H9 (cell line): ENCODE measurements around the gene ABCC4. TPM values are rescaled to one million over a fixed set of nuclear protein-coding genes. Genes with fewer than 3 reads are reported as not detected.

Experiments used
- DNase-seq: peaks from one replicate; pipeline ENCODE4 v3.0.0-alpha.2; 2017
- H2AFZ ChIP-seq: one replicate; pipeline ENCODE4 v1.6.1; 2013; ENCODE audit warnings: mild to moderate bottlenecking, low read length, control low read depth, moderate library complexity
- H2AK5ac ChIP-seq: 2 replicates; pipeline ENCODE4 v1.6.1; 2013; ENCODE audit warnings: low read length, control low read depth, mixed read lengths; ENCODE audit not compliant: insufficient read length
- H2BK120ac ChIP-seq: one replicate; pipeline ENCODE4 v1.6.1; 2013; ENCODE audit warnings: low read depth, mild to moderate bottlenecking, low read length, control low read depth, inconsistent platforms; ENCODE audit not compliant: poor library complexity, severe bottlenecking
- H2BK12ac ChIP-seq: 2 replicates; pipeline ENCODE4 v1.6.1; 2013; ENCODE audit warnings: low read length, control low read depth, mixed read lengths, low read depth; ENCODE audit not compliant: insufficient read length
- H2BK15ac ChIP-seq: 2 replicates; pipeline ENCODE4 v1.6.1; 2013; ENCODE audit warnings: low read depth, low read length, control low read depth
- H2BK20ac ChIP-seq: one replicate; pipeline ENCODE4 v1.6.1; 2013; ENCODE audit warnings: low read depth, mild to moderate bottlenecking, low read length, control low read depth, inconsistent platforms; ENCODE audit not compliant: poor library complexity, severe bottlenecking
- H2BK5ac ChIP-seq: 2 replicates; pipeline ENCODE4 v1.6.1; 2013; ENCODE audit warnings: low read length, control low read depth, mixed read lengths; ENCODE audit not compliant: insufficient read length
- H3K14ac ChIP-seq: 2 replicates; pipeline ENCODE4 v1.6.1; 2013; ENCODE audit warnings: low read length, control low read depth; ENCODE audit not compliant: insufficient read depth
- H3K18ac ChIP-seq: 2 replicates; pipeline ENCODE4 v1.6.1; 2013; ENCODE audit warnings: low read depth, mild to moderate bottlenecking, mixed read lengths, low read length, control low read depth; ENCODE audit not compliant: insufficient read length
- H3K23ac ChIP-seq: 2 replicates; pipeline ENCODE4 v1.6.1; 2013; ENCODE audit warnings: low read length, control low read depth, mixed read lengths, low read depth; ENCODE audit not compliant: insufficient read length
- H3K23me2 ChIP-seq: 2 replicates; pipeline ENCODE4 v1.6.1; 2013; ENCODE audit warnings: low read depth, mild to moderate bottlenecking, mixed read lengths, low read length, control low read depth; ENCODE audit not compliant: insufficient read length, poor library complexity, severe bottlenecking
- H3K27ac ChIP-seq: 2 replicates; pipeline ENCODE4 v1.5.1; 2013; ENCODE audit warnings: low read length, control low read depth, mixed read lengths, low read depth; ENCODE audit not compliant: insufficient read length
- H3K27me3 ChIP-seq: 2 replicates; pipeline ENCODE4 v1.6.1; 2013; ENCODE audit warnings: low read length, control low read depth, inconsistent platforms; ENCODE audit not compliant: insufficient read depth
- H3K4ac ChIP-seq: 2 replicates; pipeline ENCODE4 v1.6.1; 2013; ENCODE audit warnings: low read depth, mild to moderate bottlenecking, control low read depth, inconsistent platforms, low read length, moderate library complexity
- H3K4me1 ChIP-seq: 2 replicates; pipeline ENCODE4 v1.6.1; 2013; ENCODE audit warnings: low read length, control low read depth, inconsistent platforms; ENCODE audit not compliant: insufficient read depth
- H3K4me2 ChIP-seq: 2 replicates; pipeline ENCODE4 v1.6.1; 2013; ENCODE audit warnings: low read length, control low read depth, mixed read lengths; ENCODE audit not compliant: insufficient read length, insufficient read depth
- H3K56ac ChIP-seq: 2 replicates; pipeline ENCODE4 v1.6.1; 2013; ENCODE audit warnings: low read depth, mild to moderate bottlenecking, mixed read lengths, low read length, control low read depth; ENCODE audit not compliant: insufficient read length
- H3K79me1 ChIP-seq: 2 replicates; pipeline ENCODE4 v1.6.1; 2013; ENCODE audit warnings: low read depth, mild to moderate bottlenecking, moderate library complexity, low read length, control low read depth, inconsistent platforms; ENCODE audit not compliant: insufficient read depth, poor library complexity, severe bottlenecking
- H3K79me2 ChIP-seq: 2 replicates; pipeline ENCODE4 v1.6.1; 2013; ENCODE audit warnings: low read length, control low read depth, inconsistent platforms; ENCODE audit not compliant: insufficient read depth
- H3K9ac ChIP-seq: 2 replicates; pipeline ENCODE4 v1.6.1; 2013; ENCODE audit warnings: low read length, control low read depth, mixed read lengths; ENCODE audit not compliant: insufficient read length; ENCODE audit errors: extremely low read depth
- H3K9me3 ChIP-seq: one replicate; pipeline ENCODE4 v1.6.1; 2013; ENCODE audit warnings: low read depth, low read length, inconsistent platforms; ENCODE audit not compliant: control insufficient read depth
- H3T11ph ChIP-seq: one replicate; pipeline ENCODE4 v1.6.1; 2013; ENCODE audit warnings: mild to moderate bottlenecking, low read length, control low read depth, inconsistent platforms
- H4K20me1 ChIP-seq: one replicate; pipeline ENCODE4 v1.6.1; 2013; ENCODE audit not compliant: control insufficient read depth, insufficient read length, insufficient read depth
- H4K5ac ChIP-seq: 2 replicates; pipeline ENCODE4 v1.6.1; 2013; ENCODE audit warnings: low read depth, mild to moderate bottlenecking, mixed read lengths, low read length, control low read depth; ENCODE audit not compliant: insufficient read length
- H4K8ac ChIP-seq: replicated peaks from 2 replicates; pipeline ENCODE4 v1.6.1; 2013; ENCODE audit warnings: low read length, control low read depth, mixed read lengths, low read depth; ENCODE audit not compliant: insufficient read length
- H4K91ac ChIP-seq: 2 replicates; pipeline ENCODE4 v1.6.1; 2013; ENCODE audit warnings: low read depth, mild to moderate bottlenecking, moderate library complexity, mixed read lengths, low read length, control low read depth; ENCODE audit not compliant: insufficient read length
- H3K27ac Mint-ChIP-seq, 3 experiments: 2 replicates in 2 of 3; 3 replicates in 1 of 3; pipeline ENCODE4 v1.8.0; 2020 to 2021; ENCODE audit warnings: mixed read lengths in 3 of 3, mild to moderate bottlenecking in 1 of 3, moderate library complexity in 1 of 3
- H3K27me3 Mint-ChIP-seq: 2 replicates; pipeline ENCODE4 v1.8.0; 2021; ENCODE audit warnings: low read depth, mild to moderate bottlenecking, moderate library complexity, mixed read lengths
- H3K36me3 Mint-ChIP-seq, 3 experiments: 2 replicates in 2 of 3; 3 replicates in 1 of 3; pipeline ENCODE4 v1.8.0; 2020 to 2021; ENCODE audit warnings: low read depth in 3 of 3, mixed read lengths in 3 of 3; ENCODE audit not compliant: insufficient read depth in 1 of 3
- H3K4me1 Mint-ChIP-seq, 2 experiments: 2 replicates each; pipeline ENCODE4 v1.8.0; 2020; ENCODE audit warnings: mixed read lengths in 2 of 2
- H3K4me3 Mint-ChIP-seq, 2 experiments: 2 replicates in 1 of 2; 3 replicates in 1 of 2; pipeline ENCODE4 v1.8.0; 2020 to 2021; ENCODE audit warnings: mild to moderate bottlenecking in 2 of 2, mixed read lengths in 2 of 2, moderate library complexity in 1 of 2
- H3K9me3 Mint-ChIP-seq, 2 experiments: 2 replicates in 1 of 2; 3 replicates in 1 of 2; pipeline ENCODE4 v1.8.0; 2020; ENCODE audit warnings: mild to moderate bottlenecking in 2 of 2, mixed read lengths in 2 of 2, moderate library complexity in 1 of 2
- WGBS: extraction: QIAGEN DNeasy Blood & Tissue Kit; methylation state at CpG from one replicate; pipeline ENCODE4 v1.1.7; 2013; ENCODE audit warnings: missing lambda C conversion rate, low lambda C conversion rate, mixed read lengths; ENCODE audit not compliant: insufficient read length; ENCODE audit errors: extremely low coverage; 5-methylcytosine and 5-hydroxymethylcytosine counted together
- total RNA-seq: library from RNA; stranded (reverse); gene quantifications from 2 replicates; pipeline ENCODE4 v1.2.1, GENCODE V29; 2021
- TF ChIP-seq, protein P1 (sequence below): fragments of 200-600 bp; sonication (generic); conservative IDR thresholded peaks from 3 replicates; pipeline ENCODE4 v1.8.0; 2021; ENCODE audit warnings: antibody characterized with exemption, mild to moderate bottlenecking

Gene ABCC4
- total RNA-seq, 1 experiment from 2014 or later, result 5.9 TPM

DNA sequence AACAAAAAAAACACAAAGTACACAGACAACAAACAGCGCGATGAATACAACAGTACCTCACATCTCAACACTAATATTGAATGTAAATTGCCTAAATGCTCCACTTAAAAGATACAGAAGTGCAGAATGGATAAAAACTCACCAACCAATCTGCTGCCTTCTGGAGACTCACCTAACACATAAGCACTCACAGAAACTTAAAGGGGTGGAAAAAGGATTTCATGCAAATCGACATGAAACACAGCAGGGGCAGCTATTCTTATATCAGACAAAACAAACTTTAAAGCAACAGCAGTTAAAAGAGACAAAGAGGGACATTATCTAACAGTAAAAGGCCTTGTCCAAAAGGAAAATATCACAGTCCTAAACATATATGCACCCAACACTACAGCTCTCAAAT lies 209.5 kb downstream of the ABCC4 start:
- no peak overlapping the region for H3K4me3 Mint-ChIP-seq
- Histone ChIP-seq H3K14ac (no peak overlapping the region), H3K9ac (no peak overlapping the region), H3K79me2 (no peaks in the 10 kb centered on the region), H3K4me2 (no peak overlapping the region), H2BK5ac (no peak overlapping the region), H3K18ac (no peak overlapping the region), H3K4me1 (no peaks in the 10 kb centered on the region), H2BK120ac (no peak overlapping the region), H2AFZ (no peak overlapping the region), H3K79me1 (no peaks in the 10 kb centered on the region), H2BK12ac (no peak overlapping the region), H4K91ac (no peak overlapping the region), H3K23me2 (no peaks in the 10 kb centered on the region), H3T11ph (no peak overlapping the region), H3K27me3 (no peaks in the 10 kb centered on the region), H2BK15ac (no peak overlapping the region), H3K9me3 (no peaks in the 10 kb centered on the region), H3K23ac (no peak overlapping the region), H3K56ac (no peak overlapping the region), H4K8ac (no peak overlapping the region), H4K5ac (no peak overlapping the region), H2AK5ac (no peak overlapping the region), H3K27ac (no peak overlapping the region), H4K20me1 (no peaks in the 10 kb centered on the region), H2BK20ac (no peak overlapping the region), H3K4ac (no peak overlapping the region)
- no peaks in the 10 kb centered on the region for H3K27me3 Mint-ChIP-seq
- peaks cover 15 to 20% of the 10 kb centered on the region in 2 experiments for H3K4me1 Mint-ChIP-seq
- no CpG with 5 or more reads among the region's 3 CpGs for WGBS
- TF ChIP-seq, protein P1, sequence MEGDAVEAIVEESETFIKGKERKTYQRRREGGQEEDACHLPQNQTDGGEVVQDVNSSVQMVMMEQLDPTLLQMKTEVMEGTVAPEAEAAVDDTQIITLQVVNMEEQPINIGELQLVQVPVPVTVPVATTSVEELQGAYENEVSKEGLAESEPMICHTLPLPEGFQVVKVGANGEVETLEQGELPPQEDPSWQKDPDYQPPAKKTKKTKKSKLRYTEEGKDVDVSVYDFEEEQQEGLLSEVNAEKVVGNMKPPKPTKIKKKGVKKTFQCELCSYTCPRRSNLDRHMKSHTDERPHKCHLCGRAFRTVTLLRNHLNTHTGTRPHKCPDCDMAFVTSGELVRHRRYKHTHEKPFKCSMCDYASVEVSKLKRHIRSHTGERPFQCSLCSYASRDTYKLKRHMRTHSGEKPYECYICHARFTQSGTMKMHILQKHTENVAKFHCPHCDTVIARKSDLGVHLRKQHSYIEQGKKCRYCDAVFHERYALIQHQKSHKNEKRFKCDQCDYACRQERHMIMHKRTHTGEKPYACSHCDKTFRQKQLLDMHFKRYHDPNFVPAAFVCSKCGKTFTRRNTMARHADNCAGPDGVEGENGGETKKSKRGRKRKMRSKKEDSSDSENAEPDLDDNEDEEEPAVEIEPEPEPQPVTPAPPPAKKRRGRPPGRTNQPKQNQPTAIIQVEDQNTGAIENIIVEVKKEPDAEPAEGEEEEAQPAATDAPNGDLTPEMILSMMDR, result no peak
- DNase-seq, result no peak
- H3K36me3 Mint-ChIP-seq, result peaks cover 7 to 37% (median 8%) of the 10 kb centered on the region in 3 experiments; a peak in 6 of 7 replicates
- no peak overlapping the region for H3K27ac Mint-ChIP-seq
- peaks cover 9 to 16% of the 10 kb centered on the region in 2 experiments for H3K9me3 Mint-ChIP-seq
